Measurements from ENCODE around the gene RTKN.
"Not testable (repeated sequence)": the region's sequence is repeated elsewhere in the genome, so short reads cannot be mapped to it uniquely, and the experiment has no call there.

The RTKN gene

GRCh38 chr2:74438248-74438647, 3.5 kb downstream of the RTKN start:
- DNase-seq: no peak

DNA sequence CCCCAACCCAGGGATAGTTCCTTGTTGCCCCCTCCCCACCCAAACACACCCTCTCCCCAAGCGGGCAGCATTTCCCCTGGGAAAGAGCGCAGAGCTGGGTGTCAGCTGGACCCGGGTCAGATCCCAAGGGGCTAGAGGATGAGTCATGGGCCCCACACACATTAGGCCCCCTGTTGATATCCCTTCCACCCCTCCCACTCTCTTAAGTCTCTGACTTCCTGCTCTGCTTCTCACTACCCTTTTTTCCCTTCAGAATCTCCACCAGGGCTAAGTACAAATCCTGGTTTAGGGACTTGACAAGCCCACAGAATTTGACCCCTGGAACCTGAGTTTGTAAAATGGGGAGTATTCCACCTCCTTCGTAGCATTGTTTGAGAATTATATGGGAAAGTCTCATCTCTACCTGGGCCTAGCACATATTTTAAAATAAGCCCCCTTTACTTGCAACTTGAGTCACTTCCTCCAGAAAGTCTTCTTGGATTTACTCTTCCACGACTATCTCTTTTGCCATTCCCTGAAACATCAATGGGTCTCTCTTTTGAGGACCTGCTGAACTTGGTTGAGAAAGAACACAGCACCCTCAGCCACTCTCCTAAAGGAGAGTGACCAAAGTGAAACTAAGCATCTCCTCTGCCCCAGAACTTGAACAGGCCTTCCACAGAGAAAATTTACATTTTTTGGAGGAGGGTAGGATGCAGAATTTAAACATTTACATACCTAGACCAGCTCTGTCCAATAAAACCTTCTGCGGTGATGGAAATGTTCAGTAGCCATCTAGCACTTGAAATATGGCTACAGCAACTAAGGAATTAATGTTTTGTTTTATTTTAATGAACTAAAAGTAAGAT, 4.7 kb downstream of the RTKN start:
- DNase-seq: no peak

GRCh38 chr2:74436111-74436805, 5.5 kb downstream of the RTKN start:
- no peak for DNase-seq

DNA sequence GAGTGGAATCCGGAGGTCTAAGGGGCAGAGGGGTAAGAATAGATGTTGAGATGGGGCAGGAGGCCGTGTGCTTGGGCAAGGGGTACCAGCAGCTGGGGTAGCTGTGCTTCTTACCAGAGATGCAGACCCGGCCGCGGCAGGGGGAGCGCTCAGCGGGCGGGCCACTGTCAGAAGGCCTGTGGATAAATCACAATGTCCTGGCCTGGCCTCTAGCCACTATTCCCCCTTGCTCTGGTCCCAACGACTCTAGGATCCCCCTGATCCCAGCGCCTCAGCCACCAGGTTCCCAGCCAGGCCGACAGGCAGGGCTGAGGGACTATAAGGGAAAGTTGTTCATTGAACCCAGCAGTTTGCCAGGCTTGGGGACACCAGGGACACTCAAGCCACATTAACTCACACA, 11.2 kb downstream of the RTKN start:
- no peak for DNase-seq

GRCh38 chr2:74429487-74430451, 12.0 kb downstream of the RTKN start:
- DNase-seq: no peak

- no peak for DNase-seq
These were observed 13.1 kb downstream of the RTKN start for GRCh38 chr2:74428675-74429074.

DNA sequence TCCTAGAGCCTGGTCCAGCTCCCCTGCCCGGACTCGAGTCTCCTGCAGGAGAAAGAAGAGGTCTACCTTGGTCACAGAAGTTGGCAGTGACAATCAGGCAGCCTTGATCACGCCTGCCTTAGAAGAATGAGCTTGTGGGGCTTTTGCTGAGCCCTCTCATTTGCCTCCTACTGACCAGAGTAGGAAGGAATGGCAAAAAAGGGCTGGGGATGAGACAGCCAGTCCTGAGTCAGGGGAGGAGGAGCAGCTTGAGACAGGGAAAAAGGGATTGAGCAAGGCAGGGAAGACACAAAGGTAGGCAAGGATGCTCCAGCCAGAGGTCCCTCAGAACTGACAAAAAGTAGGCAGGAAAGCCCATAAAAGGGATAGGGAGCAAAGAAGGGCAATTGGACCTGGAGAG, 14.2 kb downstream of the RTKN start:
- DNase-seq: no peak

DNA sequence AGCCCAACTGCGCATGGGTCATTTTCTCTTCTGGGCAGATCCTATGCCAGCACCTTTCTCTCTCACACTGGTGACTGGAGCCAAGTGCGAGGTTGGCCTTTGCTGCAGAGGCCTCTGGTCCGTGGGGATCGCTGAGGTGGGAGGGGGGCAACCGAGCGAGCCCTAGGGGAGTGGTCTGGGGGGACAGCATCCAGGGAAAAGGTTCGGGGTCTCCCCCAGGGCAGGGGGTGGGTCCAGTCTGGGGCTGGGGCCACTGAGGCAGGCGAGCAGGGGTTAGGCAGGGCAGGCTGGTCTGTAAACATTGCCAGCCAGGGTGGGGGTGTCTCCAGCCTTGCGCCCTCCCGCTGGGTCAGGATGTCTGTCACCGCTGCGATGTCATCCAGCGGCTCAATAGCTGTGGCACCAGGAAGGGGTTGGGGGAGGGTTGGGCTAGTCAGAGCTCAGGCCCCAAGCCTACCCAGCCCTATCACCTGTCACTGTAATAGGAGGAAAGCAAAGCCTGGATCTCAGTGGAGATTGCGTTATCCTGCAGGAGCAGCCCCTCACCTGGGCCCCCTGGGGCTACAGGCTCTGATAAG, 15.5 kb downstream of the RTKN start:
- no peak for DNase-seq

DNA sequence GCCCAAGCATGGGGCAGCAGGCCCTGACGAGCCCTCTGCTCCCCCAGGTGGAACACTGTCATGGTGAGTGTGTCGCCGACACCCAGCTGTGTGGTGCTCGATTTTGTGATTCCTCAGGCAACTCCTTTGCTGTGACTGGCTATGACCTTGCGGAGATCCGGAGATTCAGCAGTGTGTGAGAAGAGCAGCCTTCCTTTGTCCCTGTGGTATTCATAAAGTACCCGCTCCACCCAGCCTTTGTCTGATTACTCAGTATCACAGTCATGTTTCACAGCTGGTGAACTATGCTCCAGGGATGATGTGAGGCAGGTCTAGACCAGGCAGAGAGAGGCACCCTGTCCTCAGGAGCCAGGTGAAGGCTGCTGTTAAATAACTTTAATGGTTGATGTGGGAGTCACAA, 16.2 kb downstream of the RTKN start:
- DNase-seq: no peak

DNA sequence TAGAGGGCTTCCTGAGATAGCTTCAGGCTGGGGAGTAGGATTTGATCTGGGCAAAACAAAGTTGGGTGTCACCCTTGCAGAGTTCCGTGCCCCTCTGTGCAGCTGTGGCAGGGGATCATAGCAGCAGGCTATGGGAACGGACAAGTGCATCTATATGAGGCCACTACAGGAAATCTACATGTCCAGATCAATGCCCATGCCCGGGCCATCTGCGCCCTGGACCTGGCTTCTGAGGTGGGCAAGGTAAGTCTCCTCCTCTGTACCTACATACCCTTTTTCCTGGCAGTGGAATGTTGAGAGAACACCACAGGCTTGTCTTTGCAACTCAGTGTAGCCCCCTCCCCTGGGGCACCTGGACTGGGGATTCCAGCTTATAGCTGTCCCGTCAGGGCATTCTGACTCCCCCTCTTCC, 16.7 kb downstream of the RTKN start:
- DNase-seq: no peak

DNA sequence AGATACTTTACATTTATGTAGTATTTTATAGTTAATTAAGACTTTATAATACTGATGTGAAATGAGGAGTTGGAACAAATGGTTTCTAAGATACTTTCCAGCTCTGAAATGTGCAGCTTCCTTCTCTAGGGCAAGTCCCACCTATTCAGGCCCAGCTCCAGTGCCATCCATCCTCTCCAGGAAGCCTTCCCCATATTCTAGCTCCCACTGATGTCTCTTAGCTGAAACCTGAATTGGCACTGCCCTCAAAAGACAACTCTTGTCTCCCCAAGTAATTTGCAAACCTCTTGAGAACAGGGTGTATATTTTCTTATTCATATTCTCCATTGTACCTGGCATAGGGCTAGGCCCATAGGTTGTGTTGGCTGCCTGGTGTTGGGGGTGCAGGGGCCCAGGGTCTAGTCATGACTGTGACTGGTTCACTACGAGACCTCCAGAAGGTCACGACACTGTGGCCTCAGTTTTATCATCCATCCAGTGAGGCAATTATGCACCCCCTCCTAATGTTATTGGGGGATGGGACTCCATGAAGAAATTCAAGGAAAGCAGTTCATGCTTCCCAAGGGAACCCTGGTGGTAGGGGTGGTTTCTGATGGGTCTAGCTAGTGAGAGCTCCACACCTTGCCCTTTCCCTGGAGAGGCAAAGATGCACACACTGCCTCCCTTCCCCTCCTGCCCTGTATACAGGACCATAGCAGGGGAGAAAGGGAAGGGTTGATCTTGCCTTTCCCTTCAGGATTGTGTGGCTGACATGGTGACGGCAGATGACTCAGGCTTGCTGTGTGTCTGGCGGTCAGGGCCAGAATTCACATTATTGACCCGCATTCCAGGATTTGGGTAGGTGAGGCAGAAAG, 17.4 kb downstream of the RTKN start:
- no peak for DNase-seq

GRCh38 chr2:74423231-74424095, 18.3 kb downstream of the RTKN start:
- DNase-seq: no peak

- DNase-seq: peak; percentile 86 to 87
These were observed 20.4 kb downstream of the RTKN start, which contains the start of the genes C2orf81 and WDR54 for GRCh38 chr2:74421221-74421870. C2orf81 (minus strand) TSS chr2:74421619; CDS start chr2:74421560, 59 bp downstream. WDR54 (plus strand) TSS chr2:74421730; CDS start chr2:74422154, 424 bp downstream.

GRCh38 chr2:74420443-74421103, 21.2 kb downstream of the RTKN start:
- DNase-seq: not testable (repeated sequence)

DNA sequence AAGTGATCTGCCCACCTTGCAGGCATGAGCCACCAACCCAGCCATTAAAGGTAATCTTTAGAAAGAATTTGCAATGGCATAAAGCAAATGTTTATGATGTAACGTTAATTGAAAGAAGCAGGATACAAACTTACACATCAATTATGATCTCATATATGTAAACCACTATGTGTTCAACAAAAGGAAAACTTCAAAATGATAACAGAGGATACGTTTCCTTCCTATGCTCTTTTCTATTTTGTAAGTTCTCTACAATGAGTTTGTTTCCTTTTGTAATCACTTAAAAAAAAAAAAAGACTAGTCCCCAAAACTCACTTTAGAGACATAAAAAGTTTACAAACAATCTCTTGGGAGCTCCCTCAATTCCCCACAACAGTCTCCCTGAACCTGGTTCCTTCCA, 21.7 kb downstream of the RTKN start:
- DNase-seq: no peak

DNA sequence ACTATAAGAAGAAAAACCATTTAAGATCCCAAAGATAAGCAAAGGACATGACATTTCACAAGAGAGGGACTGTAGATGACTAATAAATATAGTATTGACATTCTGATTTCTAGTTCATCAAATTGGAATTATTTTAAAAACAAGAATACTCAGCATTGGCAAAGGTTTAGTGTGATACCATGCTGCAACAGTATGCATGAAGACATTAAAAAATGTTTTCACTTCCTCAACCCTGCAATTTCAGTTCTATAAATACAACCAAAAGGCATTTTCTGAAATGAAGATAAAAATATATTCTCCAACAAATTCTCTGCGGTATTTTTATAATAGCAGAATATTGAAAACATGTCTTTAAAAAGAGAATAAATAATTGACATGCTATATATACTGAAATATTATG, 22.4 kb downstream of the RTKN start:
- DNase-seq: no peak

DNA sequence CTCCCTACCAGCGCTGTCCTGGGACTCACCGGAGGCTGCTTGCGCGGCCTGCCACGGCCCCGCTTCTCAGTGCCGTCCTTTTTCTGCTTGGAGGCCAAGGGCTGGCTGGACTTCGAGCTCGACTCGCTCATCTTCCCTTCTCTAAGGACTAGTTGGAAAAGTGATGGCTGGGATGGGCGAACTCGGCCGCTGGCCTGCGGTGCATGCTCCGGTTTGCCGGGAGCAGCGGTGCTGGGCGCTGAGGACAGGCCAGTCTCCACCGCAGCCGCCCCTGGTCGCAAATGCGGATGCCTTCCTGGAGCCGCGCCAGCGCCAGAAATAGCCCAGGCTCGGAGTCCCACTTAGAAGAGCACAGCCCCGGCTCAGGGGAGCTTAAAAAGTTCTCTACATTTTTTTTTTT, 23.4 kb downstream of the RTKN start:
- no peak for DNase-seq

DNA sequence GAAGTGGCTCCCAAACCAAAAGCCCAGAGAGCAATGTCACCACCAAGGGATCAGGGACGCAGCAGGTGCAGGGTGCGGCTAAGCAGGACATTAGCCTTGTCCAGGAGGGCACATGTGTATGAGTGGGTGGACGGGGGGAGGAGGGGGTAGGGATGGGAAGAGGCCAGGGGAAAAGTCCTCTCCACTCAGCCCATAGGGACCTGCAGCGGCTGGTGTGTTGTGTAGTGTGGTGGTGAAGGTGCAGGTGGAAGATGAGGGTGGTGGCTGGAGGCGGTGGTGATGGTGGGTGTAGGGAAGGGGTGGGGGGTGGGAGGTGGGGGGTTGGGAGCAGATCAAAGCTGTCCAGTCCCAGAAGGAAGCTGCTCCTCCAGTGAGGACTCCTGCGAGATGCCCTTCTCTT, 24.0 kb downstream of the RTKN start:
- no peak for DNase-seq

- DNase-seq: no peak
These were observed 24.5 kb downstream of the RTKN start for GRCh38 chr2:74417197-74417596.

Data from Kasumi-1 (cell line).